Measurements from ENCODE around the gene HS3ST2. TPM values are rescaled to one million over a fixed set of nuclear protein-coding genes. Genes with fewer than 3 reads are reported as not detected.

Gene HS3ST2
- total RNA-seq, 1 donor from 2014 or later: 1.0 TPM

DNA sequence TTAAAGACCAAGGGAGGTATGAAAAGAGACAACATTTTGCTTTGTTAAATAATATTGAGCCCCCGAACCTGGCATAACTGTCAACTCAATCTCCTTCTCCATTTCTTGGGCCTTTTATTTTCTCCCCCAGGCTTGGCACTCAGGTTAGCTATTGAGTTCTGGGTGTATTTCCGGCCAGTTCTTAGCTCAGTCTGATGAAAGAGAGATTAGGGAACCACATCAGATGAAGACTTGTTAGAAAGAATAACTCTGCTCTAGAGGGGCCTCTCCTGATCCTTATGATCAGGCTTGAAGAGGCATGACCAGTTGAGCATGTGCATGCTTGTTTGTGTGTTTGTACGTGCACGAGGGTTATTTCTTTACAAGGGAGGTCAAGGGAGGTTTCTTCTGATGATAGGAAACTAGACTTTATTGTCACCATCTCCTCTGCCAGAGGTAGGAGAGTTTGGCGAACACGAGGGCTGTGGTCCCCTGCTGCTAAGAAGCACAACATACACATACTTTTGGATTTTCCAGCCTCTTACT lies 29.2 kb upstream of the HS3ST2 start:
- Mint-ChIP-seq H3K27me3 (ENCODE audit: low read depth, unreplicated experiment) (peaks cover 5% of the 10 kb centered on the region), H3K9me3 (ENCODE audit: unreplicated experiment) (peaks cover 3% of the 10 kb centered on the region), H3K4me3 (ENCODE audit: unreplicated experiment) (no peak overlapping the region), H3K36me3 (ENCODE audit: low read depth, unreplicated experiment) (no peaks in the 10 kb centered on the region), H3K4me1 (ENCODE audit: low read depth, unreplicated experiment) (peaks cover 16% of the 10 kb centered on the region), H3K27ac (ENCODE audit: unreplicated experiment) (no peak overlapping the region)
- H3K4me2 ChIP-seq (ENCODE audit: low read length): no peak overlapping the region
- H3K9me3 ChIP-seq (ENCODE audit: insufficient read depth, low read depth, low read length): no peaks in the 10 kb centered on the region
- DNase-seq (ENCODE audit: low read depth): no peak
- FAIRE-seq: no peak
- no peaks in the 10 kb centered on the region for H3K4me1 ChIP-seq (ENCODE audit: insufficient read depth, low read length)
- H3K9ac ChIP-seq (ENCODE audit: low read length): no peak overlapping the region
- H3K36me3 ChIP-seq (ENCODE audit: insufficient read depth, low read length): no peaks in the 10 kb centered on the region
- H2AFZ ChIP-seq (ENCODE audit: low read depth, low read length): no peak overlapping the region
- no peaks in the 10 kb centered on the region for H4K20me1 ChIP-seq (ENCODE audit: insufficient read depth, low read length)
- H3K27me3 ChIP-seq (ENCODE audit: insufficient read depth, low read length): no peaks in the 10 kb centered on the region
- no peak overlapping the region for H3K4me3 ChIP-seq (ENCODE audit: insufficient read depth, low read depth, low read length)
- TF ChIP-seq EZH2 (IDR thresholded peaks at IDR 0.05; ENCODE audit: insufficient read depth, low read length): no peak
- no peak for TF ChIP-seq CTCF (IDR thresholded peaks at IDR 0.05; ENCODE audit: insufficient read depth, low read depth, low read length)
- no peaks in the 10 kb centered on the region for H3K79me2 ChIP-seq (ENCODE audit: insufficient read depth, low read length)
- no peak overlapping the region for H3K27ac ChIP-seq (ENCODE audit: low read depth, low read length)

DNA sequence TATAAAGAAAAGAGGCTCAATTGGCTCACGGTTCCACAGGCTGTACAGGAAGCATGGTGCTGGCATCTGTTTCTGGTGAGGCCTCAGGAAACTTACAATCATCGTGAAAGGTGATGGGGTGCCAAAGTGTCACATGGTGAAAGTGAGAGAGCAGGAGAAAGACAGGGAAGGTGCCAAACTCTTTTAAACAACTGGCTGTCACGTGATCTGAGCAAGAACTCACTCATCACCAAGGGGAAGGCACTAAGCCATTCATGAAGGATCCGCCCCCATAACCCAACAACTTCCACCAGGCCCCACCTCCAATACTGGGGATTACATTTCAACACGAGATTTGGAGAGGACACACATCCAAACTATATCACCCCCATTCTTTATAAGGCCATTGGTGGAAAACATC lies 28.4 kb upstream of the HS3ST2 start:
- Histone ChIP-seq H3K4me3 (ENCODE audit: insufficient read depth, low read depth, low read length) (no peak overlapping the region), H3K79me2 (ENCODE audit: insufficient read depth, low read length) (no peaks in the 10 kb centered on the region), H4K20me1 (ENCODE audit: insufficient read depth, low read length) (no peaks in the 10 kb centered on the region), H3K36me3 (ENCODE audit: insufficient read depth, low read length) (no peaks in the 10 kb centered on the region), H3K9me3 (ENCODE audit: insufficient read depth, low read depth, low read length) (no peaks in the 10 kb centered on the region), H3K4me2 (ENCODE audit: low read length) (no peak overlapping the region), H3K27ac (ENCODE audit: low read depth, low read length) (no peak overlapping the region), H3K27me3 (ENCODE audit: insufficient read depth, low read length) (no peaks in the 10 kb centered on the region), H3K4me1 (ENCODE audit: insufficient read depth, low read length) (no peaks in the 10 kb centered on the region), H2AFZ (ENCODE audit: low read depth, low read length) (no peak overlapping the region), H3K9ac (ENCODE audit: low read length) (no peak overlapping the region)
- DNase-seq (ENCODE audit: low read depth) (no peak), FAIRE-seq (no peak)
- H3K36me3 Mint-ChIP-seq (ENCODE audit: low read depth, unreplicated experiment): no peaks in the 10 kb centered on the region
- peaks cover 21% of the 10 kb centered on the region for H3K4me1 Mint-ChIP-seq (ENCODE audit: low read depth, unreplicated experiment)
- H3K27me3 Mint-ChIP-seq (ENCODE audit: low read depth, unreplicated experiment): peaks cover 5% of the 10 kb centered on the region
- no peak overlapping the region for H3K4me3 Mint-ChIP-seq (ENCODE audit: unreplicated experiment)
- no peak overlapping the region for H3K27ac Mint-ChIP-seq (ENCODE audit: unreplicated experiment)
- TF ChIP-seq CTCF (IDR thresholded peaks at IDR 0.05; ENCODE audit: insufficient read depth, low read depth, low read length): no peak
- TF ChIP-seq EZH2 (IDR thresholded peaks at IDR 0.05; ENCODE audit: insufficient read depth, low read length): no peak
- H3K9me3 Mint-ChIP-seq (ENCODE audit: unreplicated experiment): peaks cover 3% of the 10 kb centered on the region

DNA sequence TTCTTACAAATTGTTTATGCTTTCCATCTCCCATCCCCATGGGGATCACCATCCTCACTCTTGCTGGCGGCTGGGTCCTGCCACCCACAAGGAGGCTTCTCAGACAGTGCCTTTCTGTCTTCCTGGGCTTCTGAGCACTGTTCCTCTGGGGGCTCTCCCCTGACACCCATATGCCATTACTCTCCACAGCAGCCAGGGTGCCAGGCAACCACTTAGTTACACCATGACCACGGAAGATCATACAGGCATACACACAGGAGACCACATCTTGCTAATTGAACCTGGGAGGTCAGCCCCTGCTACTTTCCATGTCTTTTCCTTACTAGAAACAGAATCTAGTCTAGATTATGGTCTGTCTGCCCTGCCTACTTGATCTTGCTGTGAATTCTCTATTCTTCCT lies 27.7 kb upstream of the HS3ST2 start:
- no peaks in the 10 kb centered on the region for H3K36me3 Mint-ChIP-seq (ENCODE audit: low read depth, unreplicated experiment)
- Histone ChIP-seq H3K4me3 (ENCODE audit: insufficient read depth, low read depth, low read length) (no peak overlapping the region), H3K27ac (ENCODE audit: low read depth, low read length) (no peak overlapping the region), H4K20me1 (ENCODE audit: insufficient read depth, low read length) (no peaks in the 10 kb centered on the region), H3K4me1 (ENCODE audit: insufficient read depth, low read length) (no peaks in the 10 kb centered on the region), H3K9ac (ENCODE audit: low read length) (no peak overlapping the region), H3K36me3 (ENCODE audit: insufficient read depth, low read length) (no peaks in the 10 kb centered on the region), H3K4me2 (ENCODE audit: low read length) (no peak overlapping the region), H3K27me3 (ENCODE audit: insufficient read depth, low read length) (no peaks in the 10 kb centered on the region), H3K9me3 (ENCODE audit: insufficient read depth, low read depth, low read length) (no peaks in the 10 kb centered on the region), H2AFZ (ENCODE audit: low read depth, low read length) (no peak overlapping the region), H3K79me2 (ENCODE audit: insufficient read depth, low read length) (no peaks in the 10 kb centered on the region)
- DNase-seq (ENCODE audit: low read depth) (no peak), FAIRE-seq (no peak)
- H3K4me1 Mint-ChIP-seq (ENCODE audit: low read depth, unreplicated experiment): peaks cover 21% of the 10 kb centered on the region
- TF ChIP-seq EZH2 (IDR thresholded peaks at IDR 0.05; ENCODE audit: insufficient read depth, low read length): no peak
- TF ChIP-seq CTCF (IDR thresholded peaks at IDR 0.05; ENCODE audit: insufficient read depth, low read depth, low read length): no peak
- H3K4me3 Mint-ChIP-seq (ENCODE audit: unreplicated experiment): no peak overlapping the region
- H3K27ac Mint-ChIP-seq (ENCODE audit: unreplicated experiment): no peak overlapping the region
- H3K27me3 Mint-ChIP-seq (ENCODE audit: low read depth, unreplicated experiment): peaks cover 5% of the 10 kb centered on the region
- H3K9me3 Mint-ChIP-seq (ENCODE audit: unreplicated experiment): peaks cover 3% of the 10 kb centered on the region
